T follicular helper cell (primary cell): ENCODE results near the gene CHRM3.

ENCODE experiments used
- DNase-seq: peaks from one replicate; pipeline ENCODE4 v3.0.0-alpha.2; 2020; ENCODE audit warnings: low read depth

The CHRM3 gene

GRCh38 chr1:239413916-239414315 is 27.5 kb downstream of the CHRM3 start:
- DNase-seq = no peak

GRCh38 chr1:239417221-239417620 is 30.9 kb downstream of the CHRM3 start:
- no peak for DNase-seq

- no peak for DNase-seq
Measured at GRCh38 chr1:239417986-239418640, 31.7 kb downstream of the CHRM3 start.

- DNase-seq = no peak
Measured at GRCh38 chr1:239418681-239419080, 32.3 kb downstream of the CHRM3 start.

GRCh38 chr1:239421811-239422210 is 35.4 kb downstream of the CHRM3 start:
- no peak for DNase-seq

- no peak for DNase-seq
Measured at GRCh38 chr1:239422818-239423217, 36.5 kb downstream of the CHRM3 start.

GRCh38 chr1:239426821-239427475 is 40.6 kb downstream of the CHRM3 start:
- DNase-seq = no peak

GRCh38 chr1:239427712-239428111 is 41.3 kb downstream of the CHRM3 start:
- no peak for DNase-seq

- DNase-seq = no peak
Measured at GRCh38 chr1:239428120-239428710, 41.8 kb downstream of the CHRM3 start.

- DNase-seq = no peak
Measured at GRCh38 chr1:239429163-239429562, 42.8 kb downstream of the CHRM3 start.

GRCh38 chr1:239432255-239432654 is 45.9 kb downstream of the CHRM3 start:
- no peak for DNase-seq

- DNase-seq = no peak
Measured at GRCh38 chr1:239434181-239434580, 47.8 kb downstream of the CHRM3 start.
